Measurements from ENCODE around the gene NPR1. TPM values are rescaled to one million over a fixed set of nuclear protein-coding genes. Genes with fewer than 3 reads are reported as not detected.

The NPR1 gene
- total and polyA plus RNA-seq, 2 of the 13 experiments (the other 11 are each of a cell fraction or from before 2014, with no cell fraction given), result not detected

GRCh38 chr1:153631047-153632022, 47.2 kb upstream of the NPR1 start (continued):
- 0 out of 2 replicates have a peak, but pooled peaks have one; percentile 29 for TF ChIP-seq ARID3A (IDR thresholded peaks at IDR 0.05; ENCODE audit: low read depth, low read length)
- TF ChIP-seq THAP9 (CRISPR knock-in tag; IDR thresholded peaks at IDR 0.05; ENCODE audit: borderline replicate concordance), result no peak
- TF ChIP-seq TAF15 (IDR thresholded peaks at IDR 0.05; ENCODE audit: low read depth, low read length, poor library complexity, severe bottlenecking), result no peak
- TF ChIP-seq ZNF574 (CRISPR knock-in tag; IDR thresholded peaks at IDR 0.05), result no peak
- TF ChIP-seq POGK (CRISPR knock-in tag; conservative IDR thresholded peaks at IDR 0.05), result no peak
- TF ChIP-seq NFE2 (CRISPR knock-in tag; IDR thresholded peaks at IDR 0.05), result no peak
- TF ChIP-seq SNAPC4 (CRISPR knock-in tag; IDR thresholded peaks at IDR 0.05), result no peak
- TF ChIP-seq ZXDC (CRISPR knock-in tag; IDR thresholded peaks at IDR 0.05), result no peak

Data from HepG2 (cell line).